BLaER1 (cell line): Measurements from ENCODE around the gene HSPBAP1.
"Not testable (repeated sequence)": the region's sequence is repeated elsewhere in the genome, so short reads cannot be mapped to it uniquely, and the experiment has no call there.

Experiments used
- H3K27ac ChIP-seq: shearing (Covaris generic); formaldehyde crosslinking; 2 replicates; pipeline ENCODE4 v1.8.1; 2022
- H3K27me3 ChIP-seq: shearing (Covaris generic); formaldehyde crosslinking; 2 replicates; pipeline ENCODE4 v1.8.1; 2022
- H3K36me3 ChIP-seq: shearing (Covaris generic); formaldehyde crosslinking; 2 replicates; pipeline ENCODE4 v1.8.1; 2022
- H3K4me1 ChIP-seq: shearing (Covaris generic); formaldehyde crosslinking; 2 replicates; pipeline ENCODE4 v1.8.1; 2022
- H3K4me2 ChIP-seq: shearing (Covaris generic); formaldehyde crosslinking; 2 replicates; pipeline ENCODE4 v1.8.1; 2022
- H3K4me3 ChIP-seq: shearing (Covaris generic); formaldehyde crosslinking; 2 replicates; pipeline ENCODE4 v1.8.1; 2022
- H3K9ac ChIP-seq: shearing (Covaris generic); formaldehyde crosslinking; 2 replicates; pipeline ENCODE4 v1.8.1; 2022
- H3K9me3 ChIP-seq: shearing (Covaris generic); formaldehyde crosslinking; 2 replicates; pipeline ENCODE4 v1.8.1; 2022
- H4K20me1 ChIP-seq: shearing (Covaris generic); formaldehyde crosslinking; 2 replicates; pipeline ENCODE4 v1.8.1; 2022
- Cebpa-rat ChIP-seq: shearing (Covaris generic); IDR thresholded peaks from 2 replicates; pipeline ENCODE4 v1.8.1; 2022

HSPBAP1 gene

DNA sequence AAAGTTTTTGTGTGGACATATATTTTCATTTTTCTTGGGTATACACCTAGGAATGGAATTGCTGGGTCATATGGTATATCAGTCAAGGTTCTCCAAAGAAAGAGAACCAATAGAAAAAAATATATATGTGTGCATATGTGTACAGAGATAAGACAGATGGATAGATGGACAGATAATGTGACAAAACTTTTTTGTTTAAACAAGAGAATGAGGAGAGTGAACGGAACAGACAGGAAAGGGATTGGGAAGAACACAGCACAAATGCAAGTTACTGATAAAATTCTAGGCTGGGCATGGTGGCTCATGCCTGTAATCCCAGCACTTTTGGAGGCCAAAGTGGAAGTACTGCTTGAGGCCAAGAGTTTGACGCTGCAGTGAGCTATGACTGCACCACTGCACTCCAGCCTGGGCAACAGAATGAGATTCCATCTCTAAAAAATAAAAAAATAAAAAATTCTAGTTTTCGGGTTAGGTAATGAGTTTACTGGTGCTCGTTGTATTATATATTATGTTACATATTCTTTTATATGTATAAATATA lies 50.0 kb downstream of the HSPBAP1 start:
- no peak overlapping the region for H3K9ac ChIP-seq
- no peak overlapping the region for H3K4me3 ChIP-seq
- H3K36me3 ChIP-seq: peaks cover 51% of the 10 kb centered on the region
- no peaks in the 10 kb centered on the region for H4K20me1 ChIP-seq
- H3K27me3 ChIP-seq: no peaks in the 10 kb centered on the region
- peaks cover 36% of the 10 kb centered on the region for H3K9me3 ChIP-seq
- no peak for TF ChIP-seq Cebpa-rat
- no peak overlapping the region for H3K27ac ChIP-seq
- H3K4me1 ChIP-seq: no peaks in the 10 kb centered on the region
- H3K4me2 ChIP-seq: no peak overlapping the region

DNA sequence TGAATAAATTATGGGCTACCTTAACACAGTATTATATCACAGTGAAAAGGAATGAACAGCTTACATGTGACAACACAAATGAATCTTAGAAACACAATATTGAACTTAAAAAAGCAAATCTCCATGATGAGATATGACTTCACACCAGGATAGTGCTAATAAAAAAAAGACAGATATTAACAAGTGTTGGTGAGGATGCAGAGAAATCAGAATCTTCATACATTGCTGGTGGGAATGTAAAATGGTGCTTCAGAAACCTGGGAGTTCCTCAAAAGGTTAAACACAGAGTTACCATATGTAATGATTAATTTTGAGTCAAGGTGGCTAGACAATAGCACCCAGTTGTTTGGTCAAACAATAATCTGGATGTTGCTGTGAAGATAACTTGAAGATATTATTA lies 51.4 kb downstream of the HSPBAP1 start:
- Histone ChIP-seq H3K4me1 (no peaks in the 10 kb centered on the region), H3K27ac (no peak overlapping the region), H3K27me3 (no peaks in the 10 kb centered on the region), H3K4me3 (no peak overlapping the region), H3K36me3 (peaks cover 47% of the 10 kb centered on the region), H3K9me3 (peaks cover 25% of the 10 kb centered on the region), H3K9ac (no peak overlapping the region), H4K20me1 (no peaks in the 10 kb centered on the region), H3K4me2 (no peak overlapping the region)
- no peak for TF ChIP-seq Cebpa-rat

DNA sequence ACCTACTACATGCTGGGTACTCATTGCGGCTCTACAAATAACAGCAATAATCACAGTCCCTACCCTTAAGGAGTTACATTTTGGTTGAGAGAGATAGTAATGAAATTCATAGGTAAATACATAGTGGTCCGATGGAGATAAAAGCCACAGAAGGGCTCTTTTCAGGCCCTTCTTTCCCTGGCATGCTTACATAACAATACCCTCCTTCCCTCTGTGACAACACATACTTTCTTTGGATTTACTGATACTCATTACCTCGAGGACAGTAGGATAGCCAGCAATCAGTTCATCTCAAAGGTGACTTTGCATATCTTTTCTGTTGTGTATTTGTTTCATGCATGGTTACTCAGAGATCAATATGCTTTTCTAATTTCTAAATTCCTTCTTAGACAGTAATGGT lies 54.5 kb downstream of the HSPBAP1 start:
- Histone ChIP-seq H3K4me1 (no peaks in the 10 kb centered on the region), H3K27ac (no peak overlapping the region), H3K27me3 (no peaks in the 10 kb centered on the region), H3K36me3 (peaks cover 39% of the 10 kb centered on the region), H3K4me3 (no peak overlapping the region), H3K9ac (no peak overlapping the region), H4K20me1 (no peaks in the 10 kb centered on the region), H3K4me2 (no peak overlapping the region), H3K9me3 (peaks cover 17% of the 10 kb centered on the region)
- TF ChIP-seq Cebpa-rat: no peak

DNA sequence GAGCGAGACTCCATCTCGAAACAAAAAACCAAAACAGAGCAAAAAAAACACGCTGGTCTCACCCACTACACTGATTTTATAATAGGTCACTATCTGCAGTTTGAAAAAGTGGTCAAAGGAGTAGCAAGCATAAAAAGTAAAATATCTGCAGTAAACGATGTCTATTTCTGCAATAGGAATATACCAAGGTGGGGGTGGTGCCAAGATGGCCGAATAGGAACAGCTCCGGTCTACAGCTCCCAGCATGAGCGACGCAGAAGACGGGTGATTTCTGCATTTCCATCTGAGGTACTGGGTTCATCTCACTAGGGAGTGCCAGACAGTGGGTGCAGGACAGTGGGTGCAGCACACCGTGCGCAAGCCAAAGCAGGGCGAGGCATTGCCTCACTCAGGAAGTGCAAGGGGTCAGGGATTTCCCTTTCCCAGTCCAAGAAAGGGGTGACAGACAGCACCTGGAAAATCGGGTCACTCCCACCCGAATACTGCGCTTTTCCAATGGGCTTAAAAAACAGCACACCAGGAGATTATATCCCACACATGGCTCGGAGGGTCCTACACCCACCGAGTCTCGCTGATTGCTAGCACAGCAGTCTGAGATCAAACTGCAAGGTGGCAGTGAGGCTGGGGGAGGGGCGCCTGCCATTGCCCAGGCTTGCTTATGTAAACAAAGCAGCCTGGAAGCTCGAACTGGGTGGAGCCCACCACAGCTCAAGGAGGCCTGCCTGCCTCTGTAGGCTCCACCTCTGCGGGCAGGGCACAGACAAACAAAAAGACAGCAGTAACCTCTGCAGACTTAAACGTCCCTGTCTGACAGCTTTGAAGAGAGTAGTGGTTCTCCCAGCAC lies 60.7 kb downstream of the HSPBAP1 start:
- H3K27ac ChIP-seq, H3K4me1 ChIP-seq, H4K20me1 ChIP-seq, H3K27me3 ChIP-seq, H3K4me2 ChIP-seq, H3K4me3 ChIP-seq, H3K9ac ChIP-seq: not testable (repeated sequence)
- Histone ChIP-seq H3K36me3 (peaks cover 47% of the 10 kb centered on the region), H3K9me3 (peaks cover 21% of the 10 kb centered on the region)

DNA sequence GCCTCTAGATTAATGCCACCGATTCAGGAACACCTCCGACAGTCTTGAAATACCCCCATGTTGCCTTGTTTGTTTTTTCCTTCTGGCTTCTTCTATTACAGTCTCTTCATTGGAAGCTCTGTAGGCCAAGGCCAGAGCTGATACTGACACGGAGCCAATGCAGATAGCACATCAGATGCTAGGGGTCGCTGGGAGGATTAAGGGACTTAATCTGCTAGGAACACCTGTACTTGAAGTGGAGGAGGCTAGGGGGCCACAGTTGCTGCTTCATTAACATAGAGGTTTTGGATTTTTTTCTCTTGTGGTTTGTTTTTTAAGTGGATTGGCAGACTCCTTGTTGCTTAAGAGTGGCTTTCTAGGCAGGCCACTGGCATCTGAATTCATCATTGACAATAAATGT lies 63.4 kb downstream of the HSPBAP1 start:
- no peaks in the 10 kb centered on the region for H3K4me1 ChIP-seq
- no peak for TF ChIP-seq Cebpa-rat
- no peak overlapping the region for H3K9ac ChIP-seq
- peaks cover 58% of the 10 kb centered on the region for H3K36me3 ChIP-seq
- H3K27ac ChIP-seq: no peak overlapping the region
- no peaks in the 10 kb centered on the region for H3K27me3 ChIP-seq
- no peaks in the 10 kb centered on the region for H4K20me1 ChIP-seq
- no peak overlapping the region for H3K4me3 ChIP-seq
- H3K9me3 ChIP-seq: peaks cover 23% of the 10 kb centered on the region
- no peak overlapping the region for H3K4me2 ChIP-seq

DNA sequence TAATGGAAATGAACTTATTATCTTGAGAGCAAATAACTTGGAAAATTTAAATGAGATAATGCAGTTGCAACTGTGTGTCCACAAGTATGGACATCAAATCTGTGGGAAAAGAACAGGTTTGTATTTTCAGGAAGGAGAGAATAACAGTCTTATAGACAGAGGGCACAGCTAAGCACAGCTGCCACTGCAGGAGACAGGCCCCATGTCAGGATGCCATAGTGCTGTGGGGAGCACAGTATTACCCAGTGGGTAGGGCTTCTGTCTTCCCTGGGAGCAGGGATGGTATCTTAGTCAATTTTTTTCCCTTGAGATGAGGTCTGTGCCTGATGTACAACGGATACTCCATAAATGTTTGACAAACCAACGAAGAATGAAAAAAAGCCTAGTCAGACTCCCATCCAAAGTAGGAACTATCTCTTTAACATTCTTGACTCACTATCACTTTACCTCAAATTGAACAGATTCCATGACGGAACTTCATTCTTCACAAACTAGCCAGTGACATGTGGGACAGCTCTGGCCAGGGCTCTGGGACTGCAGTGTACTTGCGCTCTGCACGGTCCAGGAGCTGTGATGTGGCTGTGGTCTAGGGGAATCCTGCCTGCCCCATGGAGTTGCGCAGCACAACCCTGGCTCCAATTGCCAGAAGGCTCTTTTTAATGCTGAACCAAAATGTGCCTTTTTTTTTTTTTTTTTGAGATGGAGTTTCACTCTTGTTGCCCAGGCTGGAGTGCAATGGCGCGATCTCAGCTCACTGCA lies 64.7 kb downstream of the HSPBAP1 start:
- Histone ChIP-seq H3K36me3 (peaks cover 66% of the 10 kb centered on the region), H3K4me2 (no peak overlapping the region), H3K27me3 (no peaks in the 10 kb centered on the region), H4K20me1 (no peaks in the 10 kb centered on the region), H3K27ac (no peak overlapping the region), H3K4me1 (no peaks in the 10 kb centered on the region), H3K9ac (no peak overlapping the region), H3K4me3 (no peak overlapping the region), H3K9me3 (peaks cover 35% of the 10 kb centered on the region)
- no peak for TF ChIP-seq Cebpa-rat

- H3K4me3 ChIP-seq: no peak overlapping the region
- no peaks in the 10 kb centered on the region for H3K4me1 ChIP-seq
- H3K4me2 ChIP-seq: no peak overlapping the region
- H4K20me1 ChIP-seq: no peaks in the 10 kb centered on the region
- H3K36me3 ChIP-seq: peaks cover 66% of the 10 kb centered on the region
- no peak overlapping the region for H3K27ac ChIP-seq
- peaks cover 30% of the 10 kb centered on the region for H3K9me3 ChIP-seq
- no peaks in the 10 kb centered on the region for H3K27me3 ChIP-seq
- no peak for TF ChIP-seq Cebpa-rat
- no peak overlapping the region for H3K9ac ChIP-seq
Measured at GRCh38 chr3:122728186-122728585, 65.4 kb downstream of the HSPBAP1 start.

DNA sequence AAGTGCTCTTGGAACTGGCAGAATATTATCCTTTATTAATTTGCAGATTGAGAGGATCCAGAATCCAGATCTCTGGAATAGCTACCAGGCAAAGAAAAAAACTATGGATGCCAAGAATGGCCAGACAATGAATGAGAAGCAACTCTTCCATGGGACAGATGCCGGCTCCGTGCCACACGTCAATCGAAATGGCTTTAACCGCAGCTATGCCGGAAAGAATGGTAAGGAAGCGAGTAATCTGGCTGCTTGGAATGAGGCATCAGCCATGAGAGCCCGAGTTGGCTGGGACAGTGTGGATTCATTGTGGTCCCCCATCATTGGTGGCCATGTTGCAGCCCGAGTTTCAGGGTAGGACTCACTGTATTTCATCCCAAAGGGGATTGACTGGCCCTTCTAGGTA lies 65.9 kb downstream of the HSPBAP1 start:
- H4K20me1 ChIP-seq: no peaks in the 10 kb centered on the region
- no peak overlapping the region for H3K9ac ChIP-seq
- H3K9me3 ChIP-seq: peaks cover 26% of the 10 kb centered on the region
- H3K4me1 ChIP-seq: no peaks in the 10 kb centered on the region
- no peak overlapping the region for H3K4me2 ChIP-seq
- peaks cover 66% of the 10 kb centered on the region for H3K36me3 ChIP-seq
- H3K27ac ChIP-seq: no peak overlapping the region
- no peaks in the 10 kb centered on the region for H3K27me3 ChIP-seq
- no peak for TF ChIP-seq Cebpa-rat
- H3K4me3 ChIP-seq: no peak overlapping the region

DNA sequence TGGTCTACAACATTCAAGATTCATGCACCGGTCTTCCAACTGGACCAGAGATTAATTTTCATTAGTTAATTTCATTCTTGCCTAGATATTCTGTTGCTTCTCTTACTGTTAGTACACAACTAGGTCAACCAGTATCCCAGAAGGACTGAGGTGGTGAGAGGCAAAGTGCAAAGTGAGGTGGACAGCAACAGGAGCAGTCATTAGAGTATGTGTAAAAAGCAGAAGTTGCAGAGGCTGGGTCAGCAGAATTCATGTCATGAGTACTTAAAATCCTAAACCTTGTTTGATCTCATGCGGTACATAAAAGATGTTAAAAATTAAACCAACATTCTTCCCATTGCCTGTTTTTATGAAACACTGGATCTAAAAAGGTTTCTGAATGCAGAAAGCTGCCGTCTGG lies 66.3 kb downstream of the HSPBAP1 start:
- TF ChIP-seq Cebpa-rat: no peak
- peaks cover 66% of the 10 kb centered on the region for H3K36me3 ChIP-seq
- no peak overlapping the region for H3K4me2 ChIP-seq

GRCh38 chr3:122725106-122725505 lies 68.5 kb downstream of the HSPBAP1 start:
- no peaks in the 10 kb centered on the region for H4K20me1 ChIP-seq
- H3K4me3 ChIP-seq: no peak overlapping the region
- no peaks in the 10 kb centered on the region for H3K4me1 ChIP-seq
- no peak overlapping the region for H3K4me2 ChIP-seq
- TF ChIP-seq Cebpa-rat: no peak
- H3K36me3 ChIP-seq: peaks cover 74% of the 10 kb centered on the region
- no peaks in the 10 kb centered on the region for H3K27me3 ChIP-seq
- H3K27ac ChIP-seq: no peak overlapping the region
- H3K9ac ChIP-seq: no peak overlapping the region
- H3K9me3 ChIP-seq: peaks cover 15% of the 10 kb centered on the region

More for the DNA sequence above, 66.3 kb downstream of the HSPBAP1 start:
- no peak overlapping the region for H3K9ac ChIP-seq
- H4K20me1 ChIP-seq: no peaks in the 10 kb centered on the region
- H3K27me3 ChIP-seq: no peaks in the 10 kb centered on the region
- peaks cover 22% of the 10 kb centered on the region for H3K9me3 ChIP-seq
- H3K4me1 ChIP-seq: no peaks in the 10 kb centered on the region
- no peak overlapping the region for H3K27ac ChIP-seq
- no peak overlapping the region for H3K4me3 ChIP-seq
